OCI-LY3 (cell line): Measurements from ENCODE around the gene COX7A2L.

Source experiments
- CTCF ChIP-seq: fragments of 200-600, 300-600 bp; sonication (generic); IDR thresholded peaks from 2 replicates; pipeline ENCODE4 v1.5.1; 2014; ENCODE audit warnings: antibody characterized with exemption, low read length, low read depth
- EZH2phosphoT487 ChIP-seq: fragments of 200-600 bp; shearing (Covaris generic); IDR thresholded peaks from 2 replicates; pipeline ENCODE4 v1.6.1; 2018; ENCODE audit warnings: antibody characterized with exemption, mixed run types, low read depth

GRCh38 chr2:42327125-42327524, 33.9 kb downstream of the COX7A2L start:
- TF ChIP-seq CTCF, result no peak
- TF ChIP-seq EZH2phosphoT487, result no peak
